ENCODE results near the gene ZNF302. TPM values are rescaled to one million over a fixed set of nuclear protein-coding genes. Genes with fewer than 3 reads are reported as not detected.

ZNF302 gene
- total RNA-seq, 1 donor from 2014 or later, result 40.1 TPM

DNA sequence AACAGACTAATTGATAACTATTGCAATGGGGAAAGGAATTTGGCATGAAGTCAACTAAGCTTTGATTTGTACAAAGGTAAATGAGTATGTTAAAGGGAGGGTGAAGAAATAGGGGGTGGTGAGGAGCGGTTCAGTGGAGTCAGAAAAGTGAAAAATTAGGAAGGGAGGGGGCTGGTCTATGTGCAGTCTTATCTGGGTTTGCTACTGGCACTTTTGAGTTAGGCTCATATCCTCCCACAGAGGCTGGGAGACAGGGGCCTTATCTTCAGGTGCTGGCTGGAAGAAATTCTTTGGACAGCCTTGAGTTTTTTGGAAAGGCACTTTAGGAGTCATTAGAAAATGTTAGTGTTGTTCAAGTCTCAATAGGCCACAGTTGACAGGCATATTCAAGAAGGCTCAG is 11.1 kb downstream of the ZNF302 start:
- Mint-ChIP-seq H3K27me3 (peaks cover 17% of the 10 kb centered on the region), H3K4me3 (ENCODE audit: low read depth) (no peak overlapping the region), H3K27ac (no peak overlapping the region), H3K36me3 (ENCODE audit: insufficient read depth) (peaks cover 30% of the 10 kb centered on the region), H3K9me3 (ENCODE audit: low read depth) (peaks cover 29% of the 10 kb centered on the region), H3K4me1 (ENCODE audit: low read depth) (no peaks in the 10 kb centered on the region)
- TF ChIP-seq, protein P1, sequence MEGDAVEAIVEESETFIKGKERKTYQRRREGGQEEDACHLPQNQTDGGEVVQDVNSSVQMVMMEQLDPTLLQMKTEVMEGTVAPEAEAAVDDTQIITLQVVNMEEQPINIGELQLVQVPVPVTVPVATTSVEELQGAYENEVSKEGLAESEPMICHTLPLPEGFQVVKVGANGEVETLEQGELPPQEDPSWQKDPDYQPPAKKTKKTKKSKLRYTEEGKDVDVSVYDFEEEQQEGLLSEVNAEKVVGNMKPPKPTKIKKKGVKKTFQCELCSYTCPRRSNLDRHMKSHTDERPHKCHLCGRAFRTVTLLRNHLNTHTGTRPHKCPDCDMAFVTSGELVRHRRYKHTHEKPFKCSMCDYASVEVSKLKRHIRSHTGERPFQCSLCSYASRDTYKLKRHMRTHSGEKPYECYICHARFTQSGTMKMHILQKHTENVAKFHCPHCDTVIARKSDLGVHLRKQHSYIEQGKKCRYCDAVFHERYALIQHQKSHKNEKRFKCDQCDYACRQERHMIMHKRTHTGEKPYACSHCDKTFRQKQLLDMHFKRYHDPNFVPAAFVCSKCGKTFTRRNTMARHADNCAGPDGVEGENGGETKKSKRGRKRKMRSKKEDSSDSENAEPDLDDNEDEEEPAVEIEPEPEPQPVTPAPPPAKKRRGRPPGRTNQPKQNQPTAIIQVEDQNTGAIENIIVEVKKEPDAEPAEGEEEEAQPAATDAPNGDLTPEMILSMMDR (IDR thresholded peaks at IDR 0.05; ENCODE audit: unreplicated experiment), result no peak
- DNase-seq (ENCODE audit: low spot score, unreplicated experiment), result no peak

DNA sequence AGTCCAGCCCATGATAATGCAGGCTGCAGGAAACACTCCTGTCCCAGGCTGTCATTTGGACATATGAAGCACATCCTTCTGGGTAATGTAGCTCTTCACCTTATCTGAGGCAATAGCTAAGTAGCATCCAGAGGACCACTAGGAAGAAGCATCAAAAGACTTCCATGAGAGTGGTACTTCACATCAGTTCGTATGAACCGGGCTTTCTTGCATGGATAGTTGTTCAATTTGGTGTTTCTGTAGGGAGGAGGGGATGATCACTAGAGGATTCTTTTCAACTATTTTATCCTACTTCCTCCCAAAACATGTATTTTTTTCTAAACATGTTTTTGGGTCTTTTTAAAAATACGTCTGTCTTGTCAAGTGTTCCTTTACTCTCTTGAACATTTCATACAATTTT is 12.9 kb downstream of the ZNF302 start:
- H3K9me3 Mint-ChIP-seq (ENCODE audit: low read depth), result peaks cover 16% of the 10 kb centered on the region
- H3K27me3 Mint-ChIP-seq, result peaks cover 17% of the 10 kb centered on the region
- no peak for DNase-seq (ENCODE audit: low spot score, unreplicated experiment)
- no peak overlapping the region for H3K27ac Mint-ChIP-seq
- H3K4me1 Mint-ChIP-seq (ENCODE audit: low read depth), result no peaks in the 10 kb centered on the region
- H3K36me3 Mint-ChIP-seq (ENCODE audit: insufficient read depth), result peaks cover 14% of the 10 kb centered on the region
- H3K4me3 Mint-ChIP-seq (ENCODE audit: low read depth), result no peak overlapping the region
- TF ChIP-seq, protein P1 (IDR thresholded peaks at IDR 0.05; ENCODE audit: unreplicated experiment), result no peak

DNA sequence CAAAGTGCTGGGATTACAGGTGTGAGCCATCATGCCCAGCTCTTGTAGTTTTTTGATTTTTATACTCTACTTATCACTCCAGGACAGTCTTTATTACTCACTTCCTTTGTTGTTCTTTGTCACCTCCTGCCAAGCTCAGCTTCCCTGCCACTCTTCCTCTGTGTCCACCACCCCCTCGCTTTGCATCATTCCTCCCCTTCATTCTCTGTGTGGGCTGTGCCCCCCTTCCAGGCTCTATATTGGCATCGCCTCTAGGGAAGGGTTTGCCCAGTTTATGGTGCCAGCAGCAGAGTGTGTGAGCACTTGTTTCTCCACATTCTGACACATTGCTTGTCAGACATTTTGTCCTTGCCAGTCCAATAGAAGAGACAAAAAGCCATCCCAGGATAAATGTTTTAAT is 15.1 kb downstream of the ZNF302 start:
- H3K4me1 Mint-ChIP-seq (ENCODE audit: low read depth), result no peaks in the 10 kb centered on the region

DNA sequence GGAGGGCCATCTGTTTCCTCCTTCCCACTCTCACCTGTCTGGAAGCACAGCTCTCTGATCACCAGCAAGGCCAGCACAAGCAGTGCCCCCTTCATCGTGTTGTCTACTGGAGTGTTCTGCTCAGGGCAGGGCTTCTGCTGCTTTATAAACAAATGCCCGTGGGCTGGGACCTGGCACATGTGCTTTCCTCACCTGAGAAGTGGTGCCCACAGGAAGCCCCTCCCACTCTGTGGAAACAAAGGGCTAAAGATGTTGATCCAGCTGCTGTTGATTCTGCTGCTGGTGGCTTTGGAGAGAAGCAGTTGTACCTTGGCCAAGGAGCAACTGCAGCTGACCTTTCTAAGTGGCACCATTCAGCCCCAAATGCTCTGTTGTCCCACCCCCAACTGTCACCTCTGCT is 30.2 kb downstream of the ZNF302 start:
- H3K4me3 Mint-ChIP-seq (ENCODE audit: low read depth), result no peak overlapping the region
- no peaks in the 10 kb centered on the region for H3K27me3 Mint-ChIP-seq
- no peak overlapping the region for H3K27ac Mint-ChIP-seq
- no peak for DNase-seq (ENCODE audit: low spot score, unreplicated experiment)
- peaks cover 2% of the 10 kb centered on the region for H3K36me3 Mint-ChIP-seq (ENCODE audit: insufficient read depth)
- TF ChIP-seq, protein P1 (IDR thresholded peaks at IDR 0.05; ENCODE audit: unreplicated experiment), result no peak
- H3K9me3 Mint-ChIP-seq (ENCODE audit: low read depth), result peaks cover 26% of the 10 kb centered on the region
- no peaks in the 10 kb centered on the region for H3K4me1 Mint-ChIP-seq (ENCODE audit: low read depth)

More for the DNA sequence above, 15.1 kb downstream of the ZNF302 start:
- TF ChIP-seq, protein P1 (IDR thresholded peaks at IDR 0.05; ENCODE audit: unreplicated experiment), result no peak
- H3K9me3 Mint-ChIP-seq (ENCODE audit: low read depth), result no peaks in the 10 kb centered on the region
- H3K27me3 Mint-ChIP-seq, result peaks cover 17% of the 10 kb centered on the region
- no peak for DNase-seq (ENCODE audit: low spot score, unreplicated experiment)
- no peak overlapping the region for H3K4me3 Mint-ChIP-seq (ENCODE audit: low read depth)
- no peaks in the 10 kb centered on the region for H3K36me3 Mint-ChIP-seq (ENCODE audit: insufficient read depth)
- H3K27ac Mint-ChIP-seq, result no peak overlapping the region

DNA sequence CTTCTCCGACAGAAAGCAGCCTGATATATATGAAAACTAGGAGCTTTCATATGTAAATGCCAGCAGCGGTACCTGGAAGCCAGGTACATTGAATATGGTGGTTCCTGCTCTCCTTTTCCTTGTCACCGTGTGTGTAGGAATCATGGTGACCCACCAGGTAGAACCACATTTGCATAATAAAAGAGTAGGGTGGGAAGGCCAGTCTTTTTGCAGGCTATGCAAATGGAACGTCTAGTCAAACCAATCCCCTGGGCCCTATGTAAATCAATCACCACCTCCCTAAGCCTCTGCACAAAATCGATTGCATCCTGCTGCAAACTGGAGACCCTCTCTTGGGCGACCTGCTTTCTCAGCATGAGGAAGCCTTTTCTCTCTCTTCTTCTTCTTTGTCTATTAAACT is 34.4 kb downstream of the ZNF302 start:
- Mint-ChIP-seq H3K4me1 (ENCODE audit: low read depth) (no peaks in the 10 kb centered on the region), H3K36me3 (ENCODE audit: insufficient read depth) (peaks cover 7% of the 10 kb centered on the region)

More for the DNA sequence above, 34.4 kb downstream of the ZNF302 start:
- DNase-seq (ENCODE audit: low spot score, unreplicated experiment), result no peak
- Mint-ChIP-seq H3K9me3 (ENCODE audit: low read depth) (peaks cover 37% of the 10 kb centered on the region), H3K4me3 (ENCODE audit: low read depth) (no peak overlapping the region), H3K27me3 (no peaks in the 10 kb centered on the region), H3K27ac (no peak overlapping the region)
- TF ChIP-seq, protein P1 (IDR thresholded peaks at IDR 0.05; ENCODE audit: unreplicated experiment), result no peak

Measured in progenitor cell of endocrine pancreas (in vitro differentiated cells).